ENCODE measurements around the gene LTA4H.

DNA sequence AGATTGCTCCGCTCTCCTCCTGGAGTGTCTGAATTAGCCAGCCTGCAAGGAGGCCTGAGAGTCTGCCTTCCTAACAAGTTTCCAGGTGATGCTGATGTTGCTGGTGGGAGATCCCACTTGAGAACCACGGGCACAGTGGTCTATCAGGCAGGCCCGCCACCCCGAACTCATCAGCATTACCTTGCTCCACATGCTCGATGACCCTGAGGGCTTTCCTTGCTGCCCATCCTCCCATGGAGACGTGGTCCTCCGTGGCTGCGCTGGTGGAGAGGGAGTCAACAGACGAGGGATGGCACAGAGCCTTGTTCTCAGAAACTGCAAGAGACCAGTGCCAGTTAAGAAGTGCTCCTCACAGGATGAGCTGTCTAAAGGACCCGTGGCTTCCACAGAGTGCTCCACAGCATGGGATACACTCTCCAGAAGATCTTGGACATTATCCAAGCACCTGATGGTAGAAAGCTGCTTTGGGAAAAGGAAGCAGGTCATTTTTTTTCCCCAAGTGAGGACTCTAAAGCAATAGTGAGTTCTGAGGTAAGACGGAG, 57.6 kb downstream of the LTA4H start:
- TF ChIP-seq ZNF274 (IDR thresholded peaks at IDR 0.05; ENCODE audit: low read depth, low read length), result no peak
- TF ChIP-seq SUZ12 (IDR thresholded peaks at IDR 0.05; ENCODE audit: extremely low read depth, insufficient read depth, insufficient read length), result no peak

Measured in NT2/D1 (cell line).